H54 (cell line): Measurements from ENCODE around the gene IL36B.

Experiments used
- DNase-seq: peaks from one replicate; pipeline ENCODE4 v3.0.0; 2011; ENCODE audit warnings: low spot score, mixed read lengths; ENCODE audit not compliant: insufficient read length
- FAIRE-seq: peaks from 3 replicates; lab custom pipeline; 2011; peaks lifted over from hg19 to GRCh38; lab: Jason Lieb, UNC
- POLR2A ChIP-seq: IDR thresholded peaks from 2 replicates; pipeline ENCODE4 v1.6.1; 2011; ENCODE audit warnings: low read depth, mild to moderate bottlenecking, low read length

The IL36B gene

GRCh38 chr2:113083296-113083695 is 30.6 kb upstream of the IL36B start:
- TF ChIP-seq POLR2A = no peak
- FAIRE-seq (no peak), DNase-seq (no peak)

GRCh38 chr2:113081488-113082210 is 29.0 kb upstream of the IL36B start:
- no peak for FAIRE-seq
- DNase-seq = no peak
- TF ChIP-seq POLR2A = no peak

- DNase-seq = no peak
- no peak for TF ChIP-seq POLR2A
- FAIRE-seq = no peak
Observed at GRCh38 chr2:113080134-113080533, 27.5 kb upstream of the IL36B start.

GRCh38 chr2:113079131-113079530 is 26.5 kb upstream of the IL36B start:
- DNase-seq (no peak), FAIRE-seq (no peak)
- no peak for TF ChIP-seq POLR2A

GRCh38 chr2:113078350-113078839 is 25.7 kb upstream of the IL36B start:
- TF ChIP-seq POLR2A = no peak
- FAIRE-seq (no peak), DNase-seq (no peak)

- peak; percentile 15 for FAIRE-seq
- peak; percentile 61 for DNase-seq
Observed at GRCh38 chr2:113077921-113078320, 25.3 kb upstream of the IL36B start.

GRCh38 chr2:113076954-113077669 is 24.4 kb upstream of the IL36B start:
- no peak for TF ChIP-seq POLR2A
- DNase-seq (no peak), FAIRE-seq (no peak)

More at GRCh38 chr2:113077921-113078320, 25.3 kb upstream of the IL36B start:
- no peak for TF ChIP-seq POLR2A

- DNase-seq (no peak), FAIRE-seq (no peak)
- TF ChIP-seq POLR2A = no peak
Observed at GRCh38 chr2:113075600-113075999, 22.9 kb upstream of the IL36B start.

- TF ChIP-seq POLR2A = no peak
- no peak for FAIRE-seq
- no peak for DNase-seq
Observed at GRCh38 chr2:113075030-113075429, 22.4 kb upstream of the IL36B start.

- TF ChIP-seq POLR2A = no peak
- FAIRE-seq = no peak
- no peak for DNase-seq
Observed at GRCh38 chr2:113073325-113073834, 20.7 kb upstream of the IL36B start.

GRCh38 chr2:113072584-113072983 is 19.9 kb upstream of the IL36B start:
- no peak for FAIRE-seq
- no peak for DNase-seq
- no peak for TF ChIP-seq POLR2A

GRCh38 chr2:113070606-113070975 is 17.9 kb upstream of the IL36B start:
- TF ChIP-seq POLR2A = no peak
- DNase-seq (no peak), FAIRE-seq (no peak)

- DNase-seq (no peak), FAIRE-seq (no peak)
- no peak for TF ChIP-seq POLR2A
Observed at GRCh38 chr2:113069676-113070605, 17.3 kb upstream of the IL36B start.
